Hippocampal formation (tissue), 2 donors: ENCODE data around the gene MICALL2.

Source experiments
- DNase-seq, 2 donors: peaks; one replicate each; lab custom pipeline; 2025; lab: John Stamatoyannopoulos, UW

Gene MICALL2

DNA sequence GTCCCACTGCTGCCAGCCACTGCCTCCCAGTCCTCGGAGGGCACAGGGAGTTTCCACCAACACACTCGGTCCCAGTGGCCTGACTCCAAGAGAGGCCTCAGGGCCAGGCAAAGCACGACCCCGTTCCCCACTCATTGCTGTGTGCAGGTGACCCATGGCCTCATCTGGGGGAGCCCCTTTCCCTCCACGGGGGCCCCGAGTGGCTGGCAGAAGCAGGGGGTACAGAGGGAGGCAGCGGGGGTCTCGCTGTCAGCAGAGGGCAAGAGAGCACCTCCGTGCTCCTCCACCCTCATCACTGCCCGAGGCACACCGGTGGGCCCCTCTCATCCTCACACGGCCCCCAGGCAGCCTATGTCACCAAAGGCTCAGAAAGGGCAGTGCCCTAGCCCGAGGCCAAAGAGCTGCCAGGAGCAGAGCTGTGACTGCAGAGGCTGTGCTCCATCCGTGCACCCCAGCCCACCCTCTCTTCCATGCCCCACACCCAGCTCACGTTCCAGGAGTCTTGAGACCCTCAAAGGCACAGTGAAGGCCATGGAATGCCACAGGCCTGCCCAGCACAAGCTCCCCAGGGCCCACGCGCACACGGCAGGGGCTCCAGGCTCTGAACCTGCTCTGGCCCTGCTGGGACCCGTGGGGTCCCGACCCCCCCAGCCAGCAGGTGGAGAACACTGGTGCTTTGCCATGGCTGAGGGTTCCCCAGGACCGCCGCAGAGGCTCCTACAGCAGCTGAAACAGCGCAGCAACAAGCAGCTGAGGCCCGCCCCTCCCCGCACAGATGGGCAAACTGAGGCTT is 25.9 kb downstream of the MICALL2 start:
- no peak for DNase-seq

DNA sequence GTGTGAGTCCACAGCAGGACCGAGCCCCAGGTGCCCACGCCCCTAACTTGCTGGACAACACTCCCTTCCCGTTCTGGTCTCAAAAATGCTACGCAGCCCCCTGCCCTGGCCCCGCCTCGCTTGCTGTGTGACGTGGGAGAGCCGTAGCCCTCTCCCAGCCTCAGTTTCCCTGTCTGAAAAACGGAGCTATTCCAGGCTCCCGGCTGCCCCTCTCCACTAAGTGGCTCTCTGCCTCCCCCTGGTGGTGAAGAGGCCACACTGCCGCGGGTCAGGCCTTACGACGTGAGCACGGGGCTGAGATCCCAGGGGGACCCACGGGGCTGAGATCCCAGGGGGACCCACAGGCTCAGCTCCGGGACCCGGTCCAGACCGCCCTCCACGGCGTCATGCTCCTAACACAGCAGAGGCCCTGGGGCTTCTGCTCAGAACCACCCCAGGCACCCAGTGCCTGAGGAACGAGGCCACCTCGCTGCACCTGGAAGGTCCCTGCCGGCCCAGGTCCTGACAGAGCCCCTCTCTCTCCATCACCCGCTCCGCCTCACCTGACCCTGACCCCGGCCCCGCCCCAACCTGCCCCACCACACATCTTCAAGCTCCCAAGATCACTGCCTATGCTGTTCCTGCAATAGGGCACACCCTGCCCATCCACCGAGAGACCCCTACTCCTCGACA is 26.7 kb downstream of the MICALL2 start:
- peak in 1 of 2 donors; percentile 36 for DNase-seq

DNA sequence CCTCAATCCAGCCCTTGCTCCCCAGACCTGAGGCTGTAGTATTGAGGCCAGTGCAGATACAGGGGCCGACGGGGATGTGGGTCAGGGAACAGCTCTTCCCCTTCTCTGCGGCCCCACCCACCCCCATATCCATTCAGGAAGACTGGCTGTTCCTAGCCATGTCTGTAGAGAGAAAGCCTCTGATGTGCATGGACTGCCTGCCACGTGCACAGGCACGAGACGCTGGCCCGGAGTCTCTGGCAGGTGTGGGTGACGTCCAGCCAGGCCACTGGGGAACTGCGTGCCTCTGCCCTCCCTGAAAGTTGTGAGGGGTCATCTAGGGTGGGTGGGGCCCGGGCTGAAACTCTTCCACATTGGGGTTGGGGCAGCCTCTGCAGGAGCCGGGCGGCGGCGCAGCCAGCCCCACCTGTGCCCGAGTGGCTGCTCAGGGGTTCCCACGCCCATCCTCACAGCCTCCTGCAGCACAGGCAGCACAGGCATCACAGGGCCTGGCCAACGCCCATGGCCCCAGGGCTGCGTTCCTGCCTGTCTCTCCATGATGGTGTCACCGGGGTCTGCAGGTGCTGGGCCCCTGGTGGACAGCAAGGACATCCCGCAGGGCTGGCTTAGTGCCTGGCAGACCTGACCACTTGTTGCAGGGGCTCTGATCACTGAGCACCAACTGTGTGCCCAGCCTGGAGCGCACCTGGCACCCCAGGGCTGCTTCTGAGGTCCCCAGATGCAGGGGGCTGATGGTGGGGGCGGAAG is 27.5 kb downstream of the MICALL2 start:
- no peak for DNase-seq

DNA sequence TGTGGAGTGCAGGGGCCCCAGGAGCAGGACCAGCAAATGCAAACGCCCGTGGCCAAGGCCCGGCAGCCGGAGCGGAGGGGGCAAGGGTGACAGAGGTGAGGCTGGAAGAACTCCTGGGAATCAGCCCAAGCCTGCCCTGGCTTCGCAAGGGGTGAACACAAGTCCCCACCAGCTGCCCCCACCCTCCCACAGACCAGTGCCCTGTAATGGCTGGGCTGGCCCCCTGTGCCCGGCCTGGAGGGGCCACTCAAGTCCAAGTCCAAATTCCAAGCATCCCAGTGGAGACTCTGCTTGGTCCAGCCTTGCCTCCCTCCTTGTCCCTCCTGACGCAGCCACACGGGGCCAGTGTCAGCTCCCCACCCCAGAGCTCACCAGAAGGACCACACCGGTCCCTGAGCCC is 28.0 kb downstream of the MICALL2 start:
- no peak for DNase-seq

DNA sequence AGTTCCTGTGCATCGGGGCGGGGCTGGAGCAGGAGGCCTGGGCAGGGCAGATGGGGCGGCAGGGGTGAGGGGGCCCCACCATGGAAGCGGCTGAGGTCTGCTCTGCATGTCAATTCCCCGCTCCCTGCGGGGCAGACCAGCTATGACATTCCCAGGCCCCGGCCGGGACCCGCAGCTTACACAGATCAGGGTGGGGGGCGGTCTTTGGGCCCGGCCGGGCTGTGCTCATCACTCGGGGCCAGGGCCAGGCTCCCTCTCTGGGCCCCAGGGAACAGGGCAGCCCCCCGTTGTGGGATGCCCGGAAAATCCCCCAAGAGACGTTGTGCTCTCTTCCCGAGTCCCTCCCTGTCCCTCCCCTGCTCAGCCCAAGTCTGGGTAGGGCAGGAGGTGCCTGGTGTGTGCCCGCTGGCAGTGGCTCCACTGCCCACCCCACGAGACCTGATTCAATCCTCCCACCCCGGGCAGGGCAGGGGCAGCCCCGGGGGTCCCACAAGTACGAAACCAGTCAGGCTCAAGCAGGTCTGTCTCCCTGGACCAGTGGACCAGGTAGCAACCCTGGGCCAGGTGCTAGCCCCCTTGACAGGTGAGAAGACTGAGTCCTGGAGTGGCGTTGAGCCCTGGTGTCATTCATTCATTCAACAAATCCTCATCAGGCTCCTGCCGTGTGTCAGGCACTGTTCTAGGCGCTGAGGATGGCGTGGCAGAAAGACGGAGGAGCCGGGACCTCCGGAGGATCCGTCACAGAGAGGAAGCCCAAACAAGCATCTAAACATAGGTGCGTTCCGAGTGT is 29.0 kb downstream of the MICALL2 start:
- no peak for DNase-seq

DNA sequence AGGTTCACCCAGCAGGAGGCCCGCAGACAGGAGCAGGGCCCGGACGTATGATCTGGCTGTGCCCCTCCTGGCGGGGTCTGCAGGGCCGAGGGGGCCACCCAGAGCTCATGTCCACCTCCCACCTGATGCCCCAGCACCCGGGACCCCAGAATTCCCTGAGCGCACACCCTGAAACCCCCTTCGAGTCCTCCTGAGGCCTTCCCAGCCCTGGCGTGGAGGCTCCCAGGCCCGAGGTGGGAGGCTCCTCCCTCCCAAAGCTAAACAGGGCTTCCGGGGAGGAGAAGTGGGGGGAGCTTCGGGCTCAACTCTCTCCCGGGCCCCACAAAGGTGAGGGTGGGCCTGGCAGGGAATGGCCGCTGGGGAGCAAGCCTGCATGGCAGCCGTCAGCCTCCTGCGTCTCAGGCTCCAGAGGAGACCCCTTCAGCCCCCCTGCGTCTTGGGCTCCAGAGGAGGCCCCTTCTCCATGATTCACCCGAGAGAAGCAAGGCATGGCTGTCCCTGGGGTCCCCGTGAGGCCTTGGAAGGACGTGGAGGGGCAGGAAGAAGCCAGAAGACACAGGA is 30.2 kb downstream of the MICALL2 start:
- no peak for DNase-seq

DNA sequence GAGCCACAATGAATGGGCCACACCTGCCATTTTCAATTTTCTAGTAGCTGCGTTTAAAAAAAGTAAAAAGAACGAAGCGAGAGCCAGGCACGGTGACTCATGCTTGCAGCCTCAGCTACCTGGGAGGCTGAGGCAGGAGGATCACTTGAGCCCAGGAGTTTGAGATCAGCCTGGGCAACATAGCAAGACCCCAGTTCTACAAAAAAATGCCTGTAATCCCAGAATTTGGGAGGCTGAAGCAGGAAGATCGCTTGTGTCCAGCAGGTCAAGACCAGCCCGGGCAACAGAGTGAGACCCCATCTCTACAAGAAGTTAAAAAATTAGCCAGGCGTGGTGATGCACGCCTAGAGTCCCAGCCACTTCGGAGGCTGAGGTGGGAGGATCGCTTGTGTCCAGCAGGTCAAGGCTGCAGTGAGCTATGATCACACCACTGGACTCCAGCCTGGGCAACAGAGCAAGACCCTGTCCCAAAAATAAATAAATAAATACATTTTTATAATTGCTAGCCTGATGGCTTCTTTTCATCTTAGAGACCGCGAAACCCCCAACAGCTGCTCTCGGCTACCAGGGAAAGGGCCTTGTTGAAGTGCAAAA is 32.1 kb downstream of the MICALL2 start:
- no peak for DNase-seq

DNA sequence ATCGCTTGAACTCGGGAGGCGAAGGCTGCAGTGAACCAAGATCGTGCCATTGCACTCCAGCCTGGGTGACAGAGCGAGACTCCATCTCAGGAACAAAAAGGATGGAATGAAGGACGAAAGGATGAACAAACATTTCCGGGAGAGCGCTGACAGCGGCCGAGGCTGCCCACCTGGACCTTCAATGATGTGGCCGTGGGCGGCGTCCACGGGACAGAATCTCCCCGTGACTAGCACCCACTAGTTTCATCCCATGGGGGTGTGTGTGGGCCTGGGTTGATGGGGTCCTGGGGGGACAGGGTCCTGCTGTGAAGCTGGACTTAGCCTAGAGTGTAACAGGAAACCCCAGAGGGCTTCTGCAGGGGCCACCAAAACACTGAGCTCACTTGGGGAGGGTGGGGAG is 32.8 kb downstream of the MICALL2 start:
- DNase-seq, result no peak

DNA sequence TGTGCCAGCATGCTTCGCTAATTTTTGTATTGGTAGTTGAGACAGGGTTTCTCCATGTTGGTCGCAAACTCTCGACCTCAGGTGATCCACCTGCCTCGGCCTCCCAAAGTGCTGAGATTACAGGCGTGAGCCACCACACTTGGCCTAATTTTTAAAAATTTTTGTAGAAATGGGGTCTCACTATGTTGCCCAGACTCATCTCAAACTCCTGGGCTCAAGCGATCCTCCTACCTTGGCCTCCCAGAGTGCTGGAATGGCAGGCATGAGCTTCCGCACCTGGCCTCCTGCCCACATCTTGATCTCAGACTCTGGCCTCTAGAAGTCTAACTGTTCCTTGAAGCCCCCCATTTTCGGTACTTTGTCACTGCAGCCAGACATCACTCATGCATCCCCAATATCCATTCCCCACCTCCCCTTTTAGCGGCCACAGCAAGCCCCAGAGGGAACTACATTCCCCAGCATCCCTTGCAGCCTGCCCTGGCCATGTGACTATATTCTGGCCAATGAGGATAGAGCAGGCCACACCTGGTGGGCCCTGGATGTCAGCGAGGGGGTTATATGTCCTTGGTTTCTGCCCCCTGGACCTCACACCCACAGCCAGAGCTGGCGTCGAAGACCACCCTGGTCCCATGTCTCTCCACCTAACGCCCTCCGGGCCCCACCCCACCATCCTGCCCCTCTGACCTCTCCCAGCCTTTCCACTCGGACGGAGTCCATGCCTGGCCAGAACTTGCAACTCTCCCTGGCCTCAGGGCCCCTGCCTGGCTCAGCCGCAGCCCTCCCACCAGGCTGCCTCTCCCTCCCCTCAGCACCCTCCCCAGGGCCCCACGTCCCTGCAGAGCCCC is 33.8 kb downstream of the MICALL2 start:
- DNase-seq, result no peak

DNA sequence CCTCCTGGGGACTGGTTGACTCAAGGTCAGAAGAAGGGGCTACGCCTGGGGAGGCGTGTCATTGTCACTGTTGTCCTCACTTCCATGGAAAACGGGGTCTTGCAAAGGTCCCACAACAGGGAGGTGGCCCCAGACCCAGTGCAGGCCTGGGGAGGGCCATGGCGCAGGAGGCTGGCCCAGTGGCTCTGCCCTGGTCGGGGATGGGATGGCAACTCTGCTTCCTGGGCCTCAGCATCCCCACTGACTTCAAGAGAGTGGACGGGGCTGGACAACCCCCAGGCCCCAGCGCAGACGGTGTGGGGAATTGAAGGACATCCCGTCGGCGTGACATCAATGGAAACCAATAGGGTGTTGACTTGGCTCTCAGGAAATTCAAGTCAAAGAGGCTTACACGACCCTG is 35.2 kb downstream of the MICALL2 start:
- DNase-seq, result no peak

DNA sequence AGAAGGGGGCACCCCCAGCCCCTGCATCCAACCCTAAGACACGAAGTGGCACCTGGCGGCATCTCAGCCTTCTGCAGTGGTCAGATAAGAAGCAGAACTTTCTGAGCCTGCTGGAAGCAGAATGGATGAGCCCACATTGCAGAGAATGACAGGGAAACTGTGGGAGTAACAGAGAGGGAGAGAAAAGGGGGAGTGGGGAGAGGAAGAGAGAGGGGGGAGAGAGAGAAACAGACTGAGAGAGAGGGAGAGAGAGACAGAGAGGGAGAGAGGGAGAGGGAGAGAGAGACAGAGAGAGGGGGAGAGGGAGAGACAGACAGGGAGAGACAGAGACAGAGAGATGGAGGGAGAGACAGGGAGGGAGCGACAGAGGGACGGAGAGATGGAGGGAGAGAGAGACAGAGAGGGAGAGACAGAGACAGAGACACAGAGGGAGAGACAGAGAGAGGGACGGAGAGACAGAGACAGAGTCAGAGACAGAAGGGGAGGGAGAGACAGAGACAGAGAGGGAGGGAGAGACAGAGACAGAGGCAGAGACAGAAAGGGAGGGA is 35.9 kb downstream of the MICALL2 start:
- DNase-seq, result no peak

DNA sequence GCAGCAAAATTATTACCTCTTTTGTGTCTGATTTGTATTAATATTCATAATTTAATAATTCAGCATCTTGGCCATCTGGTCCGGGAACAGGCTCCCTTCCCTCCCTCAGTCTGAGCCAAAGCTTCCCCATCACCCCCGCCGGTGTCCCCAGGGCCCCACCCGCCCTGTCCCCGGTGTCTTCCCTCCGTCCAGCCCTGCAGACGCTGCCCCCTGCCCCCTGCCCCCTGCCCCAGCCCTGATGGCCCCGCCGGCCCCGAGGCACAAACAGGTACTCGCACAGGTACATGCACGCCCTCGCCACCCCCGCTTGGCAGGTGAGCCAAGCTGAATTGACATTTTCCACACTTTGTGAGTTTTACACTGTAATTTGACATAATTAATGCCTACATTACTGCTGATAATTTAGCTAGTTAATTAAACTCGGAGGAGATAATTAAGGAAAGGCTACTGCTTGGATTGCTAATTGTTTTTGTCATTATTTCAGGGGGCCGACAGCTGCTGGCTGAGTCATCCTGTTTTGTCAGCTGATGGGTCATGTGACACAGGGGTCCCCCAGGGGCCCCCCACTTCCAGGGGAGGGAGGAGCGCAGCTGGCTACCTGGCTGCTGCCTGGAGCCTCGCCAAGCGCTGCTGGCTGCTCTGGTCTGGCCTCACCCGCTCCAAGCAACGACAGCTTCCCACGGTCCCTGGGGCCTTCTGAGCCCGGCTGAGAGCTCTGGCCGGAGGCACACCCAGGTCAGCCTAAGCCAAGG is 36.6 kb downstream of the MICALL2 start:
- no peak for DNase-seq

DNA sequence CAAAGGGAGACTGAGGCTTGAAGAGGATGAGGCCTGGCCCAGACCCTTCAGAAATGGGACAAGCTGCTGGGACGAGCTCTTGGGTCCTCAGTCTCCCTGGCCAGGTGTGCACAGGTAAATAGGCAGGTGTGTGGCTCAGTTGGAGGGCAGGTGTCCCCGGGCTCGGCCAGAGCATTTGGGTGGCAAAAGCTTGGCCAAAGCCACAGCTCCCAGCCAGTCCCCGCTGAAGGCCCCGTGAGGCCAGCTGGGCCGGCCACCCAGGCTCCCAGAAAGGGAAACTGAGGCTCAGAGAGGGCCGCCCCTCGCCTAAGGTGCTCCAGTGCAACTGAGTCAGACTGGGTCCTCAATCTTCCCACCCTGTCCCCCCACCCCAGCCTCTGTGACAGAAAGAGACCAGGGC is 37.3 kb downstream of the MICALL2 start:
- DNase-seq, result no peak

DNA sequence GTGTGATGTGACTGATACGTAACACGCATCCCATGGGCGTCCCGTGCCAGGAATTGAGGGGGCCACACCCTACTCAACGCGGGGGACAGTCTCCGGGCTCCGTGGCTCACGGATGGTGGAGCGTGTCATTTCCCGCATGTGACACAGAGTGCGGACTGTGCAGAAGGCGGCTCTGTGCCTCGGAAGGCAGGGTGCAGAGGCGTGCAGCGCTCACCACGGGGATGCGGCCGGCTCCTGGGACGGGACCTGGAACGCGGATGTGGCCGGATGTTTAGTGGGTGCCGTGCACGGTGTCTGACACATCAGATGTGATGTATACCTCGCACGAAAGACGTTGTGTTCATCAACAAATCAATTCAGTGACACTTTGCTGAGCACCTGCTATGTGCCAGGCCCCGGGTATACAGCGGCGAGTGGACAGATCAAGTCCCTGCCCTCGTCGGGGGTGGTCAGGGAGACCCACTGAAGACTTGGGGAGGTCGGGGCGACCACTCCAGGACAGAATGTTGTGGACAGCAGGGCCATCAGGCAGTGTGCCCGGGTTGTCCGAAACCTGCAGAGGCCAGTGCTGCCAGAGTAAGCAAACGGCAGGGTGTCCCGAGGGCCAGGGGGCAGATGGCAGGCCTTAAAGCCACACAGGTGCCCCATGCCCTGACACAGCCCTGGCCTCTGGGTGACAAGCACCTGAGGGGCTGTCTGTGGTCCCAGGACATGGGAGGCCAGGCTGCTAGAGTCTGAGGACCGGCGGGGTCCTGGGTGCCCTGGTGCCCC is 38.1 kb downstream of the MICALL2 start:
- DNase-seq, result no peak

DNA sequence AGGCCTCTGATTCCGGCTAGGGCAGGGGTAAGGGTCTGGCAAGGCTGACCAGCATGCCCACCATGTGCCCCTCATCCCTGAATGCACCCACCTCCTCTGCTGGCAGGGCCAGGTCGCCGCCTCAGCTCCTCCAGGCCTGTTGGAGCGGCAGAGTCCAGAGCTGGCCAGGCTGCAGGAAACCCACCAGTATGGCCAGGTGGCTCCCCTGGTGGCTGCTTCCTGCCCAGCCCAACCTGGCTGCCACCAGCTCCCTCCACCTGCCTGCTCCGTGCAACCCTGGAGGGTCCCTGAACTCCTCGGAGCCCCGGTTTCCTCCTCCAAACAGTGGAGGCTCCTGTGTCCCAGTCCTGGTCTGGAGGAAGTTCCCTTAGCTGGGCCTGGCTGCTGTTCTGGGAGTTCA is 39.6 kb downstream of the MICALL2 start:
- no peak for DNase-seq

DNA sequence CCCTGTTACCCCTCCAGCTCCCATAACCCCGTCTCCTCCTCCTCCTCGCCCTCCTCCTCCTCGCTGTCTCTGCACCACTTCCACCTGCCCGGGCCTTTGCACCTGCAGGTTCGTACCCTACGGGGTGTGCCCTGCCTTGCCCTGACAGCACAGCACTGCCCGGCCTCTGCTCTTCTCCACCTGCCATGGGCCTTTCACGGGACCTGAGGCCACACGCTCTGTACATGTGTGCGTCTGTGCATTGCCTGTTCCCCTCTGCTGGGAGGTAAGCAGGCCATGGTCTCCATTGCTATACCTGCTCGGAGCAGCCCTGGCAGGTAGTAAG is 40.0 kb downstream of the MICALL2 start:
- DNase-seq, result no peak

DNA sequence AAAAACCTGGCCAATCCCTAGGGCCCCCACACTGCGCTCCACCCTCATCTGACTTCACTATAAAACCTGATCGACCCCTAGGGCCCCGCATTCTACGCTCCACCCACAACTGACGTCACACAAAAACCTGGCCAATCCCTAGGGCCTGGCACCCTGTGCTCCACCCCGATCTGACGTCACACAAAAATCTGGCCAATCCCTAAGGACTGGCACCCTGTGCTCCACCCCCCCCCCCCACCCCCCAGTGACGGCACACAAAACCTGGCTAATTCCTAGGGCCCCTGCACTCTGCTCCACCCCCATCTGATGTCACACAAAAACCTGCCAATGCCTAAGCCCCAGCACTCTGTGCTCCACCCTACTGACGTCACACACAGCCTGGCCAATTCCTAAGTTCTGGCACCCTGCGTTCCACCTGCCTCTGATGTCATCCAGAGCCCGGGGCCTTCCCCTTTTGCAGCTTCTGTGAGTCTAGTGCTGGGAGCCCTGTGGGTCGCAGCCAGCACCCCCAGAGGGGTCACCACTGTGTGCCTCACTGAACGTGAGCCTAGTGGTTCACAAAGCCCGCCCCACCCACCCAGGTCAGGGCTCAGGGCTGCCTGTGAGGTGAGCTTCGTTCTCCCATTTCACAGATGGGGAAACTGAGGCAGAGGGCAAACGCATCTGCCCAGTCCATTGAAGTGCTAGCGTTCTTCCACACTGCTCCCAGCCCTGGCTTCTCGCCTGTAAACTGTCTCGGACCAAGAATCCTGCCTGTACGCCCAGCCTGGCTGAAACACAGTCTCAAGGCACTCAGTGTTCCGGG is 40.6 kb downstream of the MICALL2 start:
- DNase-seq, result no peak
